Activated CD8-positive, alpha-beta memory T cell treated with anti-CD3 and anti-CD28 coated beads for 1 hour (primary cell): ENCODE results near the gene OGG1.

Source experiments
- DNase-seq, 2 donors: peaks; one replicate each; pipeline ENCODE4 v3.0.0-alpha.2; 2020; ENCODE audit warnings: low read depth in 1 of 2; ENCODE audit errors: extremely low read depth in 1 of 2

The OGG1 gene

GRCh38 chr3:9749645-9750555 lies at the start of gene OGG1:
OGG1 (plus strand) TSS chr3:9749952; CDS start chr3:9750287, 335 bp downstream.
- DNase-seq, result peak; percentile 86 to 87

GRCh38 chr3:9700536-9700935 lies 49.2 kb upstream of the OGG1 start:
- DNase-seq, result no peak

GRCh38 chr3:9701006-9701405 lies 48.7 kb upstream of the OGG1 start:
- DNase-seq, result no peak

- no peak for DNase-seq
Measured at GRCh38 chr3:9701711-9702110, 48.0 kb upstream of the OGG1 start.

- no peak for DNase-seq
Measured at GRCh38 chr3:9703240-9703639, 46.5 kb upstream of the OGG1 start.

- DNase-seq, result no peak
Measured at GRCh38 chr3:9703736-9704346, 45.9 kb upstream of the OGG1 start, which contains the start of gene CPNE9. CPNE9 (plus strand) TSS chr3:9703833; CDS start chr3:9703997, 164 bp downstream.

- no peak for DNase-seq
Measured at GRCh38 chr3:9704347-9705322, 45.1 kb upstream of the OGG1 start.

GRCh38 chr3:9710174-9710739 lies 39.5 kb upstream of the OGG1 start:
- DNase-seq, result no peak

GRCh38 chr3:9712415-9712814 lies 37.3 kb upstream of the OGG1 start:
- no peak for DNase-seq

GRCh38 chr3:9713142-9713541 lies 36.6 kb upstream of the OGG1 start:
- no peak for DNase-seq

- DNase-seq, result no peak
Measured at GRCh38 chr3:9715136-9715535, 34.6 kb upstream of the OGG1 start.

GRCh38 chr3:9715764-9716437 lies 33.9 kb upstream of the OGG1 start:
- no peak for DNase-seq

- no peak for DNase-seq
Measured at GRCh38 chr3:9716801-9717555, 32.8 kb upstream of the OGG1 start.

- no peak for DNase-seq
Measured at GRCh38 chr3:9717563-9717962, 32.2 kb upstream of the OGG1 start.

- DNase-seq, result no peak
Measured at GRCh38 chr3:9718118-9718517, 31.6 kb upstream of the OGG1 start.

- DNase-seq, result no peak
Measured at GRCh38 chr3:9721015-9721699, 28.6 kb upstream of the OGG1 start.

GRCh38 chr3:9721700-9722060 lies 28.1 kb upstream of the OGG1 start:
- DNase-seq, result no peak

- DNase-seq, result no peak
Measured at GRCh38 chr3:9725775-9726515, 23.8 kb upstream of the OGG1 start.
